Heart left ventricle (tissue), 16 donors: ENCODE data around the gene GAPDH. TPM values are rescaled to one million over a fixed set of nuclear protein-coding genes. Genes with fewer than 3 reads are reported as not detected.
"Not testable (repeated sequence)": the region's sequence is repeated elsewhere in the genome, so short reads cannot be mapped to it uniquely, and the experiment has no call there.

ENCODE experiments used
- ATAC-seq, 4 donors: fragments of 200-7000 bp; cut with Tn5 transposase; one replicate each; pipeline ENCODE4 v1.9.1; 2020 to 2022; ENCODE audit warnings: moderate library complexity in 4 of 4, mild to moderate bottlenecking in 3 of 4, moderate number of reproducible peaks in 1 of 4
- DNase-seq, 5 donors: peaks; one replicate each; pipeline ENCODE4 v3.0.0-alpha.2; 2020
- H3K27ac ChIP-seq, 12 donors: fragments of 200-600 bp; sonication (generic) in 4 of 12; one replicate each; pipeline versions ENCODE4 v1.5.0 to v1.8.0; 2016 to 2022; ENCODE audit warnings: mild to moderate bottlenecking in 2 of 12
- H3K27me3 ChIP-seq, 9 donors: fragments of 200-600 bp; sonication (generic) in 2 of 9; one replicate each; pipeline versions ENCODE4 v1.5.1 to v1.8.0; 2016 to 2022; ENCODE audit warnings: mild to moderate bottlenecking in 3 of 9
- H3K36me3 ChIP-seq, 9 donors: fragments of 200-600 bp; sonication (generic) in 2 of 9; one replicate each; pipeline versions ENCODE4 v1.5.0 to v1.8.0; 2018 to 2022; ENCODE audit warnings: mild to moderate bottlenecking in 2 of 9
- H3K4me1 ChIP-seq, 12 donors: fragments of 200-600 bp; sonication (generic) in 4 of 12; one replicate each; pipeline versions ENCODE4 v1.5.0 to v1.8.0; 2016 to 2022; ENCODE audit warnings: mild to moderate bottlenecking in 3 of 12
- H3K4me3 ChIP-seq, 12 donors: fragments of 200-600 bp; sonication (generic) in 4 of 12; one replicate each; pipeline versions ENCODE4 v1.5.0 to v1.8.0; 2017 to 2022; ENCODE audit warnings: mild to moderate bottlenecking in 9 of 12, moderate library complexity in 4 of 12
- H3K9me3 ChIP-seq, 12 donors: fragments of 200-600 bp; sonication (generic) in 4 of 12; one replicate each; pipeline versions ENCODE4 v1.5.0 to v1.8.0; 2016 to 2022; ENCODE audit warnings: mild to moderate bottlenecking in 1 of 12
- POLR2A ChIP-seq, 2 donors: fragments of 450-650 bp; IDR thresholded peaks; one replicate each; pipeline ENCODE4 v1.6.1; 2017; ENCODE audit warnings: antibody characterized with exemption in 2 of 2, mild to moderate bottlenecking in 2 of 2, moderate library complexity in 2 of 2
- WGBS, 4 donors: extraction: QIAGEN DNeasy Blood & Tissue Kit in 2 of 4; methylation state at CpG; one replicate each; pipeline versions ENCODE4 v1.1.5 to v1.1.7; 2013 to 2018; 5-methylcytosine and 5-hydroxymethylcytosine counted together
- intact Hi-C, 10 donors: fragments of 100-400 bp; cut with DNase I; formaldehyde crosslinking; loops; one replicate each; pipeline versions ENCODE4 v1.11.1 to v1.14.2; 2022
- long read RNA-seq, 3 donors: library from polyadenylated mRNA; unstranded; transcript quantifications; one replicate each; pipeline ENCODE4 v2.0.0, GENCODE V29; 2020 to 2021
- polyA plus RNA-seq, 2 donors: library from polyadenylated mRNA; stranded (reverse); fragments of 200-250 nt; gene quantifications; one replicate each; pipeline ENCODE4 v1.2.3, GENCODE V29; 2013
- total RNA-seq, 9 donors: library from RNA; depleted of rRNA in 2 of 9; stranded (reverse); fragments of >200 nt in 2 of 9; fragmentation: NEBNext Ultra II Directional in 3 of 9; extraction: Animal tissue kit (Norgen Biotek cat#: 25700) in 3 of 9; gene quantifications; one replicate each; pipeline versions ENCODE4 v1.1.0 to v1.2.4, GENCODE V29; 2016 to 2023
- TF ChIP-seq, protein P1 (sequence below), 12 donors: fragments of 200-600 bp; sonication (generic) in 4 of 12; IDR thresholded peaks; one replicate each; pipeline versions ENCODE4 v1.5.0 to v1.8.0; 2018 to 2022; ENCODE audit warnings: antibody characterized with exemption in 12 of 12, mild to moderate bottlenecking in 5 of 12
- donor health status: ischemic (EF 13 %, LVEDD 7.1; RV severe dilation, severe dysfunction).
- donor health status: healthy with polysubstance abuse.
- donor health status: DM: no; HTN: yes; CAD: no.
- donor health status: DM: no; HTN: no; CAD: no.
- donor health status: ischemic (EF 25% LVEDD 6.9; RV normal size, moderate dysfunction).
- donor health status: ischemic (EF 25% LVEDD 5.7; RV mildly dilated, moderate dysfunction).
- donor health status: healthy.
- donor health status: DM: yes; HTN: yes; CAD: no.
- donor health status: ischemic (EF 35%, LVEDD 5.7; RV mildly dilated, moderate dysfunction).
- donor health status: nonischemic (EF 11% LVEDD 7.7; RV severe dilation, severe dysfunction).
- donor health status: DM: yes; HTN: yes; CAD: no.
- donor health status: PGD.
- donor health status: ischemic (EF 29% LVEDD 5.4; RV normal size, mild dysfunction).
- donor health status: nonischemic (EF 23%, LVEDD 6.1; RV moderate dilation, normal function).

The GAPDH gene
- total RNA-seq (1,000 to 10,000 TPM; 3,379 to 7,430 (median 4,887) TPM), polyA plus RNA-seq (1,000 to 10,000 TPM; 4,589 to 6,374 TPM)
- long read RNA-seq, donor 1, transcript GAPDH-205 (9 exons, 1,348 nt), result minor isoform, 10 of 6,397 reads
- long read RNA-seq, donor 1, transcript GAPDH-204 (8 exons, 1,256 nt), result minor isoform, 50 of 6,397 reads
- long read RNA-seq, donor 1, transcript GAPDH-201 (9 exons, 1,875 nt), result major isoform, 5,810 of 6,397 reads
- long read RNA-seq, donor 1, partial matches to known transcripts, result 364 of 6,397 reads
- long read RNA-seq, donor 1, other reads (novel, unspliced or antisense), result 157 of 6,397 reads
- long read RNA-seq, donor 2, transcript GAPDH-201 (9 exons, 1,875 nt), result major isoform, 17,389 of 18,225 reads
- long read RNA-seq, donor 2, transcript GAPDH-205 (9 exons, 1,348 nt), result minor isoform, 31 of 18,225 reads
- long read RNA-seq, donor 2, transcript GAPDH-204 (8 exons, 1,256 nt), result minor isoform, 233 of 18,225 reads
- long read RNA-seq, donor 2, partial matches to known transcripts, result 425 of 18,225 reads
- long read RNA-seq, donor 2, other reads (novel, unspliced or antisense), result 140 of 18,225 reads
- long read RNA-seq, donor 3, transcript GAPDH-204 (8 exons, 1,256 nt), result minor isoform, 34 of 3,631 reads
- long read RNA-seq, donor 3, transcript GAPDH-201 (9 exons, 1,875 nt), result major isoform, 3,277 of 3,631 reads
- long read RNA-seq, donor 3, transcript GAPDH-208 (8 exons, 1,333 nt), result minor isoform, 5 of 3,631 reads
- long read RNA-seq, donor 3, transcript GAPDH-205 (9 exons, 1,348 nt), result minor isoform, 6 of 3,631 reads
- long read RNA-seq, donor 3, partial matches to known transcripts, result 228 of 3,631 reads
- long read RNA-seq, donor 3, other reads (novel, unspliced or antisense), result 81 of 3,631 reads

- Histone ChIP-seq H3K36me3 (peaks cover 0 to 64% (median 54%) of the 10 kb centered on the region in 9 donors), H3K27me3 (no peaks in the 10 kb centered on the region), H3K4me1 (peaks cover 0 to 57% (median 45%) of the 10 kb centered on the region in 12 donors), H3K27ac (peak within 1 kb of the TSS; percentile 90 to 100 (median 96)), H3K4me3 (peak within 1 kb of the TSS; percentile 64 to 100 (median 90)), H3K9me3 (no peaks in the 10 kb centered on the region)
- ATAC-seq (peak; percentile 74 to 83 (median 78)), DNase-seq (peak; percentile 95 to 97 (median 95))
- intact Hi-C loops, result loop anchor here in 9 of 10 donors (1.0 to 10.0 kb wide), 11 partner anchors 19 to 199 kb away; partner anchors contain the start of genes MRPL51 (in 8 of the 9), NCAPD2 (in 5 of the 9) and VAMP1 (in 2 of the 9)
- WGBS, 4 donors, result 0 to 1% (median 1%) methylated on average over 50 to 62 of the region's 62 CpGs
- peak in 1 of 2 donors; percentile 94 for TF ChIP-seq POLR2A (IDR thresholded peaks at IDR 0.05)
- TF ChIP-seq, protein P1, sequence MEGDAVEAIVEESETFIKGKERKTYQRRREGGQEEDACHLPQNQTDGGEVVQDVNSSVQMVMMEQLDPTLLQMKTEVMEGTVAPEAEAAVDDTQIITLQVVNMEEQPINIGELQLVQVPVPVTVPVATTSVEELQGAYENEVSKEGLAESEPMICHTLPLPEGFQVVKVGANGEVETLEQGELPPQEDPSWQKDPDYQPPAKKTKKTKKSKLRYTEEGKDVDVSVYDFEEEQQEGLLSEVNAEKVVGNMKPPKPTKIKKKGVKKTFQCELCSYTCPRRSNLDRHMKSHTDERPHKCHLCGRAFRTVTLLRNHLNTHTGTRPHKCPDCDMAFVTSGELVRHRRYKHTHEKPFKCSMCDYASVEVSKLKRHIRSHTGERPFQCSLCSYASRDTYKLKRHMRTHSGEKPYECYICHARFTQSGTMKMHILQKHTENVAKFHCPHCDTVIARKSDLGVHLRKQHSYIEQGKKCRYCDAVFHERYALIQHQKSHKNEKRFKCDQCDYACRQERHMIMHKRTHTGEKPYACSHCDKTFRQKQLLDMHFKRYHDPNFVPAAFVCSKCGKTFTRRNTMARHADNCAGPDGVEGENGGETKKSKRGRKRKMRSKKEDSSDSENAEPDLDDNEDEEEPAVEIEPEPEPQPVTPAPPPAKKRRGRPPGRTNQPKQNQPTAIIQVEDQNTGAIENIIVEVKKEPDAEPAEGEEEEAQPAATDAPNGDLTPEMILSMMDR (IDR thresholded peaks at IDR 0.05), result no peak
Measured at GRCh38 chr12:6533923-6534694, at the start of gene GAPDH. Gene GAPDH (plus strand): TSS chr12:6534517. CDS start chr12:6534833, 316 bp downstream.

DNA sequence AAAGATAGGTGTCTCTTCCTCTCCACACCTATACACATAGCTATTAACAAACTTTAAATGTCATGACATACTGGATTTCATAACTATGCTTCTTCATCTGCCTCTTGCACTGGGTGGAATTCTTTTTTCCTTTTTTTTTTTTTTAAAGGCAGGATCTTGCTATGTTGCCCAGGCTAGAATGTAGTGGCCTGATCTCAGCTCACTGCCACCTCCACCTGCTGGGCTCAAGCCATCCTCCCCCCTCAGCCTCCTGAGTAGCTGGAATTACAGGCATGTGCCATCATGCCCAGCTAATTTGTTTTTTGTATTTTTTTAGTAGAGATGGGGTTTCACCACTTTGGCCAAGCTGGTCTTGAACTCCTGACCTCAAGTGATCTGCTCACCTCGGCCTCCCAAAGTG lies 46.1 kb upstream of the GAPDH start:
- H3K9me3 ChIP-seq, result no peaks in the 10 kb centered on the region
- DNase-seq (no peak), ATAC-seq (no peak)
- TF ChIP-seq, protein P1 (IDR thresholded peaks at IDR 0.05), result no peak
- TF ChIP-seq POLR2A (IDR thresholded peaks at IDR 0.05), result no peak
- no peak overlapping the region for H3K27ac ChIP-seq
- H3K4me3 ChIP-seq, result no peak overlapping the region
- intact Hi-C loops, result no loop called here
- no peaks in the 10 kb centered on the region for H3K27me3 ChIP-seq
- H3K4me1 ChIP-seq, result peaks cover 0 to 12% (median 8%) of the 10 kb centered on the region in 12 donors
- 88 to 93% (median 93%) methylated on average over 1 of the region's 1 CpG for WGBS, 4 donors
- peaks cover 0 to 17% (median 9%) of the 10 kb centered on the region in 9 donors for H3K36me3 ChIP-seq

DNA sequence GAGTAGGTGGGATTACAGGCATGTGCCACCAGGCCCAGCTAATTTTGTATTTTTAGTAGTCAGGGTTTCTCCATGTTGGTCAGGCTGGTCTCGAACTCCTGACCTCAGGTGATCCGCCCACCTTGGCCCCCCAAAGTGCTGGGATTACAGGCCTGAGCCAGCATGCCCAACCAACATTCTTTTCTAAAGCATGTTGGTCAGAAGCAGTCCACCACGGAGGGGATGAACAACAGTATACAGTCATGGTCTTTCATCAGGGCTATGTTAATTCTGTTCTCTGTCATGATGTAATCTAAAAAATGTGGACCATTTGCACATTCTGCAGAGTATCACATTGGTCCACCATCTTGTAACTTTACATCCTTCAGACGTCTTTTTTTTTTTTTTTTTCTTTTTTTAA lies 44.9 kb upstream of the GAPDH start:
- H3K27me3 ChIP-seq, result no peaks in the 10 kb centered on the region
- 63 to 71% (median 68%) methylated on average over 4 of the region's 4 CpGs for WGBS, 4 donors
- no peaks in the 10 kb centered on the region for H3K9me3 ChIP-seq
- H3K27ac ChIP-seq, result no peak overlapping the region
- DNase-seq, result no peak
- peaks cover 0 to 15% (median 11%) of the 10 kb centered on the region in 12 donors for H3K4me1 ChIP-seq
- peaks cover 0 to 17% (median 9%) of the 10 kb centered on the region in 9 donors for H3K36me3 ChIP-seq
- TF ChIP-seq POLR2A (IDR thresholded peaks at IDR 0.05), result no peak
- TF ChIP-seq, protein P1 (IDR thresholded peaks at IDR 0.05), result no peak
- ATAC-seq, result no peak
- intact Hi-C loops, result no loop called here
- no peak overlapping the region for H3K4me3 ChIP-seq

GRCh38 chr12:6490673-6491072 lies 43.6 kb upstream of the GAPDH start:
- H3K9me3 ChIP-seq, ATAC-seq, DNase-seq, H3K27me3 ChIP-seq, H3K27ac ChIP-seq, H3K4me3 ChIP-seq: not testable (repeated sequence)
- 95 to 100% (median 100%) methylated on average over 1 of the region's 1 CpG for whole genome bisulfite sequencing, 4 donors
- Histone ChIP-seq H3K36me3 (peaks cover 0 to 21% (median 12%) of the 10 kb centered on the region in 9 donors), H3K4me1 (peaks cover 0 to 27% (median 20%) of the 10 kb centered on the region in 12 donors)
- intact Hi-C loops, result loop anchor here in 5 of 10 donors (5.0 kb wide), 1 partner anchor 42 kb away; the partner anchor contains the start of gene GAPDH (in 5 of the 5)
